CD14-positive monocyte (primary cell): ENCODE results near the gene MKLN1. TPM values are rescaled to one million over a fixed set of nuclear protein-coding genes. Genes with fewer than 3 reads are reported as not detected.

ENCODE experiments used
- DNase-seq, 3 donors: peaks; one replicate each; pipeline ENCODE4 v3.0.0-alpha.2; 2011 to 2022
- H2AFZ ChIP-seq: 2 replicates; pipeline ENCODE4 v1.6.0; 2012; ENCODE audit warnings: mild to moderate bottlenecking, low read depth, low read length, inconsistent platforms; ENCODE audit not compliant: insufficient read depth, poor library complexity, severe bottlenecking
- H3K27ac ChIP-seq, 2 donors: 1 replicate in 1 of 2; 2 replicates in 1 of 2; pipeline ENCODE4 v1.5.1; 2012 to 2013; ENCODE audit warnings: low read length in 2 of 2, control low read depth in 1 of 2, inconsistent platforms in 1 of 2, low read depth in 1 of 2, mild to moderate bottlenecking in 1 of 2
- H3K27me3 ChIP-seq, 2 donors: one replicate each; pipeline versions ENCODE4 v1.6.0 to v1.6.1; 2011 to 2013; ENCODE audit warnings: low read length in 2 of 2; ENCODE audit not compliant: control insufficient read depth in 2 of 2, insufficient read depth in 2 of 2
- H3K36me3 ChIP-seq, 2 donors: replicated peaks in 1 of 2; 1 replicate in 1 of 2; 2 replicates in 1 of 2; pipeline versions ENCODE4 v1.5.1 to v1.6.1; 2012 to 2013; ENCODE audit warnings: low read length in 2 of 2, control low read depth in 1 of 2, inconsistent platforms in 1 of 2, mild to moderate bottlenecking in 1 of 2; ENCODE audit not compliant: insufficient read depth in 2 of 2, control insufficient read depth in 1 of 2
- H3K4me1 ChIP-seq, 2 donors: 1 replicate in 1 of 2; 2 replicates in 1 of 2; pipeline versions ENCODE4 v1.5.1 to v1.6.1; 2012 to 2013; ENCODE audit warnings: low read length in 2 of 2, control low read depth in 1 of 2, inconsistent platforms in 1 of 2, mild to moderate bottlenecking in 1 of 2, moderate library complexity in 1 of 2; ENCODE audit not compliant: insufficient read depth in 2 of 2, control insufficient read depth in 1 of 2
- H3K4me2 ChIP-seq: replicated peaks from 2 replicates; pipeline ENCODE3; 2012; ENCODE audit warnings: low read length, moderate library complexity, mild to moderate bottlenecking; ENCODE audit not compliant: poor library complexity, severe bottlenecking; ENCODE audit errors: extremely low read depth
- H3K4me3 ChIP-seq, 3 experiments: fragments of 200-600 bp in 1 of 3; sonication (generic) in 1 of 3; replicated peaks in 1 of 3; 1 replicate in 2 of 3; 2 replicates in 1 of 3; pipeline ENCODE4 v1.5.1; 2011 to 2013; ENCODE audit warnings: low read length in 3 of 3, mild to moderate bottlenecking in 3 of 3, control low read depth in 2 of 3, low read depth in 2 of 3, inconsistent platforms in 1 of 3, moderate library complexity in 1 of 3
- H3K79me2 ChIP-seq: 2 replicates; pipeline ENCODE4 v1.6.0; 2012; ENCODE audit warnings: mild to moderate bottlenecking, control low read depth, inconsistent platforms, low read length, moderate library complexity; ENCODE audit not compliant: insufficient read depth
- H3K9ac ChIP-seq: 2 replicates; pipeline ENCODE4 v1.6.0; 2017; ENCODE audit warnings: low read length, mild to moderate bottlenecking; ENCODE audit not compliant: insufficient read depth, poor library complexity, severe bottlenecking
- H3K9me3 ChIP-seq, 2 donors: replicated peaks in 1 of 2; 1 replicate in 1 of 2; 2 replicates in 1 of 2; pipeline versions ENCODE4 v1.5.1 to v1.6.1; 2012 to 2013; ENCODE audit warnings: low read length in 2 of 2, control low read depth in 1 of 2; ENCODE audit not compliant: control insufficient read depth in 1 of 2, insufficient read depth in 1 of 2
- H4K20me1 ChIP-seq: 2 replicates; pipeline ENCODE4 v1.6.0; 2012; ENCODE audit warnings: mild to moderate bottlenecking, low read length, control low read depth, moderate library complexity; ENCODE audit not compliant: insufficient read depth
- H3K27ac Mint-ChIP-seq, 7 donors: one replicate each; pipeline ENCODE4 v1.8.0; 2020; ENCODE audit warnings: mild to moderate bottlenecking in 7 of 7, mixed read lengths in 7 of 7, moderate library complexity in 6 of 7, inconsistent platforms in 2 of 7
- H3K27me3 Mint-ChIP-seq, 3 donors: one replicate each; pipeline ENCODE4 v1.8.0; 2021 to 2022; ENCODE audit warnings: low read depth in 3 of 3, mild to moderate bottlenecking in 3 of 3, mixed read lengths in 3 of 3, moderate library complexity in 3 of 3, inconsistent platforms in 1 of 3
- H3K36me3 Mint-ChIP-seq, 2 donors: one replicate each; pipeline ENCODE4 v1.8.0; 2020; ENCODE audit warnings: mixed read lengths in 2 of 2, inconsistent platforms in 1 of 2, mild to moderate bottlenecking in 1 of 2
- H3K4me1 Mint-ChIP-seq: one replicate; pipeline ENCODE4 v1.8.0; 2020; ENCODE audit warnings: mild to moderate bottlenecking, mixed read lengths
- H3K4me3 Mint-ChIP-seq, 2 donors: one replicate each; pipeline ENCODE4 v1.8.0; 2020; ENCODE audit warnings: mild to moderate bottlenecking in 2 of 2, mixed read lengths in 2 of 2, moderate library complexity in 1 of 2
- H3K9me3 Mint-ChIP-seq, 7 donors: one replicate each; pipeline ENCODE4 v1.8.0; 2020 to 2022; ENCODE audit warnings: mixed read lengths in 7 of 7, mild to moderate bottlenecking in 6 of 7, moderate library complexity in 6 of 7, inconsistent platforms in 2 of 7
- WGBS: methylation state at CpG from one replicate; pipeline ENCODE4 v1.1.5; 2013; ENCODE audit warnings: missing lambda C conversion rate; ENCODE audit not compliant: insufficient coverage; 5-methylcytosine and 5-hydroxymethylcytosine counted together
- intact Hi-C, 2 donors: fragments of 100-400 bp; cut with micrococcal nuclease; formaldehyde crosslinking; loops; one replicate each; pipeline versions ENCODE4 v1.15.0 to v1.15.1; 2023
- polyA plus RNA-seq, 3 donors: library from polyadenylated mRNA; depleted of rRNA in 1 of 3; unstranded in 2 of 3; stranded (reverse) in 1 of 3; fragments of 300-500 nt in 2 of 3; fragments of >200 nt in 1 of 3; fragmentation: Illumina TruSeq in 2 of 3; gene quantifications; 1 replicate in 2 of 3; 2 replicates in 1 of 3; pipeline ENCODE4 v1.2.3, GENCODE V29; 2012 to 2021
- TF ChIP-seq, protein P1 (sequence below): fragments of 200-600 bp; IDR thresholded peaks from one replicate; pipeline ENCODE4 v1.8.0; 2022; ENCODE audit warnings: antibody characterized with exemption, mild to moderate bottlenecking

Gene MKLN1
- polyA plus RNA-seq, 3 donors, result 12.2 to 18.5 (median 17.2) TPM

DNA sequence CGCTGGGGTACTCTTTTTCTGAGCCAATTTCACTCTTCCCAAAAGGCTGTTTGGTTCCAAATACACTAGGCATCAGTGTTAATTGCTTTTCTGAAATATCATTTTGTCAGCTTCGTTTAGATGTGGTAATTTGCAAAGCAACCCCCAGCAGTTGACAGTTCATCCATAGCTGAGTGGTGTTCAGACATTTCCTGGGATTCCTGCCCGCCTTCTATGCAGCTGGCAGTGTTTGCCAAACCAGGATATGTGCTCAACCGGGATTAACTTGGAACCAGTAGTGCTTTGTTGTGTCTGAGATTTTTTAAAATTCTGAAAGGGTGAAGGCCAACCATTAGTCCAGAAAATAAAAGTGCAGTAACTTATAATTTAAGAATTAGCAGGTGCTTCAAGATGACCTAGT lies 25.2 kb upstream of the MKLN1 start:
- TF ChIP-seq, protein P1, sequence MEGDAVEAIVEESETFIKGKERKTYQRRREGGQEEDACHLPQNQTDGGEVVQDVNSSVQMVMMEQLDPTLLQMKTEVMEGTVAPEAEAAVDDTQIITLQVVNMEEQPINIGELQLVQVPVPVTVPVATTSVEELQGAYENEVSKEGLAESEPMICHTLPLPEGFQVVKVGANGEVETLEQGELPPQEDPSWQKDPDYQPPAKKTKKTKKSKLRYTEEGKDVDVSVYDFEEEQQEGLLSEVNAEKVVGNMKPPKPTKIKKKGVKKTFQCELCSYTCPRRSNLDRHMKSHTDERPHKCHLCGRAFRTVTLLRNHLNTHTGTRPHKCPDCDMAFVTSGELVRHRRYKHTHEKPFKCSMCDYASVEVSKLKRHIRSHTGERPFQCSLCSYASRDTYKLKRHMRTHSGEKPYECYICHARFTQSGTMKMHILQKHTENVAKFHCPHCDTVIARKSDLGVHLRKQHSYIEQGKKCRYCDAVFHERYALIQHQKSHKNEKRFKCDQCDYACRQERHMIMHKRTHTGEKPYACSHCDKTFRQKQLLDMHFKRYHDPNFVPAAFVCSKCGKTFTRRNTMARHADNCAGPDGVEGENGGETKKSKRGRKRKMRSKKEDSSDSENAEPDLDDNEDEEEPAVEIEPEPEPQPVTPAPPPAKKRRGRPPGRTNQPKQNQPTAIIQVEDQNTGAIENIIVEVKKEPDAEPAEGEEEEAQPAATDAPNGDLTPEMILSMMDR, result no peak
- 95% methylated on average over 3 of the region's 4 CpGs for WGBS
- Histone ChIP-seq H4K20me1 (no peaks in the 10 kb centered on the region), H3K4me1 (no peaks in the 10 kb centered on the region), H3K4me3 (no peak overlapping the region), H3K36me3 (no peaks in the 10 kb centered on the region), H2AFZ (no peak overlapping the region), H3K4me2 (no peak overlapping the region), H3K79me2 (no peaks in the 10 kb centered on the region), H3K9ac (no peak overlapping the region), H3K27ac (no peak overlapping the region), H3K9me3 (peaks cover 7 to 9% of the 10 kb centered on the region in 2 donors), H3K27me3 (no peaks in the 10 kb centered on the region)
- Mint-ChIP-seq H3K27me3 (peaks cover 2 to 4% (median 4%) of the 10 kb centered on the region in 3 donors), H3K36me3 (no peaks in the 10 kb centered on the region), H3K4me1 (peaks cover 4% of the 10 kb centered on the region), H3K9me3 (peaks cover 3 to 19% (median 11%) of the 10 kb centered on the region in 7 donors), H3K27ac (no peak overlapping the region), H3K4me3 (no peak overlapping the region)
- intact Hi-C loops, result no loop called here
- DNase-seq, result no peak

GRCh38 chr7:131302876-131303707 lies 24.6 kb upstream of the MKLN1 start:
- H3K9me3 Mint-ChIP-seq, result peaks cover 6 to 22% (median 16%) of the 10 kb centered on the region in 7 donors
- H2AFZ ChIP-seq, result no peak overlapping the region
- H3K27ac ChIP-seq, result no peak overlapping the region
- no peak overlapping the region for H3K4me2 ChIP-seq
- peaks cover 7 to 15% of the 10 kb centered on the region in 2 donors for H3K9me3 ChIP-seq
- intact Hi-C loops, result no loop called here
- no peaks in the 10 kb centered on the region for H3K79me2 ChIP-seq
- H3K27me3 ChIP-seq, result no peaks in the 10 kb centered on the region
- WGBS, result 79% methylated on average over 4 of the region's 8 CpGs
- TF ChIP-seq, protein P1, result no peak
- H3K9ac ChIP-seq, result no peak overlapping the region
- no peaks in the 10 kb centered on the region for H3K4me1 ChIP-seq
- no peak overlapping the region for H3K27ac Mint-ChIP-seq
- peaks cover 4% of the 10 kb centered on the region for H3K4me1 Mint-ChIP-seq
- H3K36me3 ChIP-seq, result no peaks in the 10 kb centered on the region
- no peak for DNase-seq
- H3K36me3 Mint-ChIP-seq, result no peaks in the 10 kb centered on the region
- H3K4me3 ChIP-seq, result no peak overlapping the region
- peaks cover 2 to 4% (median 4%) of the 10 kb centered on the region in 3 donors for H3K27me3 Mint-ChIP-seq
- H4K20me1 ChIP-seq, result no peaks in the 10 kb centered on the region
- no peak overlapping the region for H3K4me3 Mint-ChIP-seq
